HG02642 (cell line): ENCODE results near the gene BRIP1.

Source experiments
- ATAC-seq: cut with Tn5 transposase; IDR thresholded peaks from one replicate; pipeline ENCODE4 v1.9.1; 2021; ENCODE audit warnings: mild to moderate bottlenecking; ENCODE audit not compliant: unreplicated experiment, poor library complexity

Gene BRIP1

DNA sequence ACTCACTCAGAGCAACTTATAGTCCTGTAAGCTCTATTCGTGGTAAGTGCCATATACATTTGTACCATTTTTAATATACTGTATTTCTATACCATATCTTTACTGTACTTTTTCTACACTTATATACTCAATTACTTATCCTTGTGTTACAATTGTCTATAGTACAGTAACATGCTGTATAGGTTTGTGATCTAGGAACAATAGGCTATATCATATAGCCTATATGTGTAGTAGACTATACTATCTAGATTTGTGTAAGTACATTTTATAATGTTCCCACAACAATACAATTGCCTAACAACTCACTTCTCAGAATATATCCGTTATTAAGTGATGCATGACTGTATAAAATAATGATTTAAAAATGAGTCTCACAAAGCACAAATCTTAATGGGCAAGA, 149.0 kb downstream of the BRIP1 start:
- ATAC-seq: no peak

DNA sequence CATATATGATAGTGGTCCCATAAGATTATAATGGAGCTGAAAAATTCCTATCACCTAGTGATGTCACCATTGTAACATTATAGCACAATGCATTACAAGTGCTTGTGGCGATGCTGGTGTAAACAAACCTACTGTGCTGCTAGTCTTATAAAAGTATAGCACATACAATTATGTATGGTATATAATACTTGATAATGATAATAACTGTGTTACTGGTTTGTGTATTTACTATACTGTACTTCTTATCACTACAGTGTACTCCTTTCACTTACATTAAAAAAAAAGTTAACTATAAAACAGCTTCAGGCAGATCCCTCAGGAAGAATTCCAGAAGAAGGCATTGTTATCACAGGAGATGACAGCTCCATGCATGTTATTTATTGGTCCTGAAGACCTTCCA, 150.3 kb downstream of the BRIP1 start:
- no peak for ATAC-seq

DNA sequence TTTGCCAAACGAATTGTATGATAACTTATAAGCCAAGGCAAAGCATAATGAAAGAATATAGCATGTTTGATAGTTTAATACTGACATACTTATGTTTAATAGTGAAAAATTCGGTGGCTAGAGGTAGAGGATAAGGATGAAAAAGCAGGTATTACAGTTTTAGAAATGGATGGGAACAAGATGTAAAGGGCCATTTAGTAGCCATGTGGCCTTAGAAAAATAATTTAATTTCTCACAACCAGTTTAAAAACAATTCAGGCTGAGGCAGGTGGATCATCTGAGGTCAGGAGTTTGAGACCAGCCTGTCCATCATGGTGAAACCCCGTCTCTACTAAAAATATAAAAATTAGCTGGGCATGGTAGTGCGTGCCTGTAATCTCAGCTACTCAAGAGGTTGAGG, 152.8 kb downstream of the BRIP1 start:
- no peak for ATAC-seq

DNA sequence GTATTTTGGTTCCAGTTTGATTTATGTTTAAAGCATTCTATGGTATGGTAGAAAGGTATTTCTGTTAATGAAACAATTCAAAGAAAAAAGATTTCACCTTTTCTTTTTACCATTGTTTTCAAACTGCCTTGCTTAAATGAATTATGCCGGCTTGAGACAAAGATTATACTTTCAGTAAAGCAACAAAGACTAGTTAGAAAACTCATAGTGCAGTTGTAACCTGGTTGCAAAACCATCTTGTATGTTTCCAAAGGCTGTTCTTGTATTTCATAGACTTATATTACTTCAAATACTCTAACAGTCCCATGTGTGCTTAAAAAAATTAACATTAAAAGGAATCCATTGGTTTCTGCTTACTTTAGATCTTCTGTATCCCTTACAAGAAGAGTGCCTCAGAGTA, 153.8 kb downstream of the BRIP1 start:
- ATAC-seq: no peak

DNA sequence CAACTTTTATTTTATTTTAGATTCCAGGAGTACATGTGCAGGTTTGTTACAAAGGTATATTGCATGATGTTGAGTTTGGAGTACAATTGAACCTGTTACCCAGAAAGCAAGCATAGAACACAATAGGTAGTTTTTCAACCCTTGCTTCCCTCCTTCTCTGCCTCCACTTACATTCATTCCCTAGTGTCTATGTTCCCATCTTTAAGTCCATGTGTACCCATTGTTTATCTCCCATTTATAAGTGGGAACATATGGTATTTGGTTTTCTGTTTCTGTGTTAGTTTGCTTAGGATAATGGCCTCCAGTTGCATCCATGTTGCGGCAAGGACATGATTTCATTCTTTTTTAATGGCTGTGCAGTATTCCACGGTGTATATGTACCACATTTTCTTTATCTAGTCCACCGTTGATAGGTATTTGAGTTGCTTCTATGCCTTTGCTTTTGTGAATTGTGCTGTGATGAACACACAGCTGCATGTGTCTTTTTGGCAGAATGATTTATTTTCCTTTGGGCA, 158.3 kb downstream of the BRIP1 start:
- no peak for ATAC-seq

DNA sequence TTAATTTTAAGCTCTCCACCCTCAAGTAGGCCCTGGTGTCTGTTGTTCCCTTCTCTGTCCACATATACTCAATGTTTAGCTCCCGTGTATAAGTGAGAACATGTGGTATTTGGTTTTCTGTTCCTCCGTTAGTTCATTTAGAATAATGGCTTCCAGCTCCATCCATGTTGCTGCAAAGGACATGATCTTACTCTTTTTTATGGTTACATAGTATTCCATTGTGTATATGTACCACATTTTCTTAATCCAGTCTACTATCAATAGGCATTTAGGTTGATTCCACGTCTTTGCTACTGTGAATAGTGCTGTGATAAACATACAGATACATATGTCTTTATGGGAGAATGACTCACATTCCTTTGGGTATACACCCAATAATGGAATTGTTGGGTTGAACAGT, 160.9 kb downstream of the BRIP1 start:
- no peak for ATAC-seq

DNA sequence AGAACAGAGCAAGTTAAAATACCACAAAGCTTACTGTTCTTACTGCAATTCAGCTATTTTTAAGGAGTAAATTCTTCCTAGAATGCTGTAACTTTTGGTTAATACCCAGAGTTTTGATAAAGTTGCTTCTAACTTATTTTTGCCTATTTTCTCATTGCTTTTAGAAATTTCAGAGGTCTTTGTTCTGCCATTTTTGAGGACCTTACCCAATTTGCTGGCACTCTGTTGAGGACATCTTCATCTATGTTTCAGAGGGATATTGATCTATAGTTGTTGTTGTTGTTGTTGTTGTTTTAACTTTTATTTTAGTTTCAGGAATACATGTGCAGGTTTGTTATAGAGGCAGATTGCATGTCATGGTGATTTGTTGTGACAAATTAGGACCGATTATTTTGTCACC, 161.3 kb downstream of the BRIP1 start:
- no peak for ATAC-seq

DNA sequence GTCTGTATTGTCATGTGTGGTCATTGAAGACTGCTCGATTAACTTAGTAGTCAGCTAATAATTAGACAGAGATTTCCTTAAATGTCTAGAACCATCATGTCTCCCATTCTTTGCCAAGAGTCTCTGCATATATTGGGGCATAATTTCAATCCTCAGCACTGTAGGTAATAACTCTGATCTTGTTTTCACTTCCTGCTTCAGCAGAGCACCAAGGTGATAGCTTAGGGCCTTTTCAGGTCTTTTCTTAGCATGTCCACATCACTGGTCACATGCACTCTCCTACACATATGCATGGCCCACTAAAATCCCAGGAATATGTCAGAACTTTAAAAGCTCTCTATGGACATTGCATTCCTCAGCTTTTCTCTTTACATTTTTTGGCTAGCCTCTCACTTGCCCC, 162.0 kb downstream of the BRIP1 start:
- no peak for ATAC-seq

DNA sequence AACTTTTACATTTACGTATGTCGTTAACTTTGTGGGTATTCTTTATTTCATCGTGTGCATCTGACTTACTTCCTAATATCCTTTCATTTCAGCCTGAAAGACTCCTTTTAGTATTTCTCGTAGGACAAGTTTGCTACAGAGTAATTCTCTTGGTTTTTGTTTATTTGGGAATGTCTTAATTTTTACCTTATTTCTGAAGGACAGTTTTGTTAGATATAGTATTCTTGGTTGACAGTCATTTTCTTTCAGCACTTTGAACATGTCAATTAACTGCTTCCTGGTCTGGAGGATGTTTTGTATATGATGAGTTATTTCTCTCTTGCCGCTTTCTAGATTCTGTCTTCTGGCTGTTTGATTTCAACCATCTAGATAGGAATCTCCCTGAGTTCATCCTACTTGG, 163.1 kb downstream of the BRIP1 start:
- ATAC-seq: no peak

DNA sequence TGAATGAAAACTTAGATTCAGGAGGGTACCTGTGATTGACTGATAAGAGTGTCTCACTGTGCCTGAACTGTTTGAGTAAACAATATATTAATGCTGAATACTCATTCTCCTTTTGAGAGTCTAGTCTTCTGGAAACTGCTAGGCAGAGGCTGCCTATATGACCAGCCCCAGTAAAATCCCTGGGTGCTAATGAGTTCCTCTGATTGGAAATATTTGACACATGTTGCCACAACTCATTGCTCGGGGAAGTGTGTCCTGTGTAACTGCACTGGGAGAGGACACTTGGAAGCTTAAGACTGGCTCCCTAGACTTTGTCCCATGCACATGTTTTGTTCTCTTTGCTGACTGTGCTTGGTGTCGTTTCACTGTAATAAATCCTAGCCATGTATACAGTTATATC, 163.6 kb downstream of the BRIP1 start:
- ATAC-seq: no peak

DNA sequence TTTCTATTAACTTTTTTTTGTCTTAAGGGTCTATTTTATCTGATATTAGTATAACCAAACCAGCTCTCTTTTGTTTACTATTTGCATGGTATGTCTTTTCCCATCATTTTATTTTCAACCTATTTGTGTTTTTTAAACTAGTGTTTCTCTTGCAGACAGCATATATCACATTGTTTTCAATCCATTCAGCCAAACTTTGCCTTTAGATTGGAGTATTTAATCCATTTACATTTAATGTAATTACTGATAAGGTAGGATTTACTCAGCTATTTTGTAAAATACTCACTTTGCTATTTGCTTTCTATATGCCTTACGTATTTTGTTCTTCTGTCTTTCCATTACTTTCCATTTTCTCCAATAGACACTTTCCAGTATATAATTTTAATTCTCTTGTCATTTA, 164.3 kb downstream of the BRIP1 start:
- ATAC-seq: no peak

DNA sequence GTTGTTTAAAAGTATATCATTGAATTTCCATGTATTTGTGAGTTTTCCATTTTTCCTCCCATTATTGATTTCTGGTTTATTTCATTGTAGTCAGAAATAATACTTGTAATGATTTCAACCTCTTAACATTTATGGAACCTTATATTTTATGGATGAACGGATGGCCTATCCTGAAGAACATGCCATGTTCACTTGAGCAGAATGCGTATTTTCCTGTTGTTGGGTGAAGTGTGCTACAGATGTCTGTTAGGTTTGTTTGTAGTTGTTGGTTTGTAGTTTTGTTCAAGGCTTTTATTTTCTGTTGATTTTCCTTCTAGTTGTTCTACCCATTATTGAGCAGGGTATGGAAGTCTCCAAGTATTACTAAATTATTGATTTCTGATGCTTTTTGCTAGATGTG, 165.1 kb downstream of the BRIP1 start:
- ATAC-seq: no peak

DNA sequence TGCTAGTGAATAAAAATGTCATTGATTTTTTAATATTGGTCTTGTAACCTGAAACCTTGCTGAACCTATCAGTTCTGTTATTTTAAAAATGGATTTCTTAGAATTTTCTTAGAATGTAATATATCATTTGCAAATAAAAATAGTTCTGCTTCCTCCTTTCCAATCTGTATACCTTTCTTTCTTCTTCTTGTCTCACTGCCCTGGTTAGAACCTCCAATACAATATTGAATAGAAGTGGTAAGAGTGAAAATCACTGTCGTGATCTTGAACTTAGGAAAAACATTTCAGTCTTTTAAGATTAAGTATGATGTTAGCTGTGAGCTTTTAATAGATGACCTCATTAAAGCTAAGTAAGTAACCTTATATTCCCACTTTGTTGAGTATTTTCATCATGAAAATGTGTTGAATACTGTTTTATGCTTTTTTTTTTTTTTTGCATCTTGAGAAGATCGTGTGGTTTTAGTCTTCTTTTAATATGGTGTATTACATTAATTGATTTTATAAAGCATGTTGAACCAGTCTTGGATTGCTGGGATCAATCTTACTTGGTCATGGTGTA, 167.5 kb downstream of the BRIP1 start:
- no peak for ATAC-seq

DNA sequence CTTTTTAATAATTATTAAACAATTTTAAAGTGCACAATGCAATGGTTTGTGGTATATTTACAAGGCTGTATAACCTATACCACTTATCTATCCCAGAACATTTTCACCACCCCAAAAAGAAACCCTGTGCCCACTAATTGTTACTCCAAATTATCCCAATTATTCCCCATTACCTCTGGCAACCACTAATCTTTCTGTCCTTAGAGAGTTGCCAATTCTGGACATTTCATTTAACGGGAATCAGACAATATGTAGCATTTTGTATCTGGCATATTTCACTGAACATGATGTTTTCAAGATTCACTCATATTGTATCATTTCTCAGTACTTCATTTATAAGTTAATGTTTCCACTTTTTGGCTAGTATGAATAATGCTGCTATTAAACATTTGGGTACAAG, 169.2 kb downstream of the BRIP1 start:
- no peak for ATAC-seq

DNA sequence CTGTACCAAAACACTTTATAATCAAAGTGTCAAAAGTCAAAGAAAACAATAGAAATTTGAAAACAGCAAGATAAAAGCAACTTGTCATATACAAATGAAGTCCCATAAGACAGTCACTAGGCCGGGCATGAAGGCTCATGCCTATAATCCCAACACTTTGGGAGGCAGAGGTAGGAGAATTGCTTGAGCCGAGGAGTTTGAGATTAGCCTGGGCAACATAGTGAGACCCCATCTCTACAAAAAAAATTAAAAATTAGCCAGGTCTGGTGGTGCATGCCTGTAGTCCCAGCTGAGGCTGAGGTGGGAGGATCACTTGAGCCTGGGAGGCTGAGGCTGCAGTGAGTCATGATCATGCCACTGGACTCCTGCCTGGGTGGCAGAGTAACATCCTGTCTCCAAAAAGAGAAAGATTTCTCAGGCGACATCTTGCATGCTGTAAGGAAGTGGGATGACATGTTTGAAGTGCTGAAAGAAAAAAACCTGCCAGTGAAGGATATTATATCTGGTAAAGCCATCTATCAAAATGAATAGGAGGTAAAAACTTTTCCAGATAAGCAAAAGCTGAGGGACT, 173.6 kb downstream of the BRIP1 start:
- ATAC-seq: no peak

DNA sequence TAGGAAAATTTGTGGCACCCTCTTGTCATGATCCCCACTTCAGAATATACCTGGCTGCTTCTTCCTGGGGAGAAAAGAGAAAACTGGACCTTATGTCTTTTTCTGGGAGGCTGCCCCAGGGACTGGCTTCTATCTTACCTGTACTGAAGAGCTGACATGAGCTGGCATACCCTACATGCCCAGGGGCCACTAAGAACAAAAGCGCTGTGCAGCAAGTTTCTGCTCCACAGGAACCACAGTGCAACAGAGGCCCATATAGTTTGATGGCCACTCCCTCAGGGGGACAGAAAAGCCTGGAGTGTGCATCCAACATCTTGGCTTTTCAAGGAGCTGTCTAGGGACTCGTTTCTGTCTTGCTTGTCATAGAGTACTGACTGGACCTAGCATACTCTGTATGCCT, 175.6 kb downstream of the BRIP1 start:
- ATAC-seq: no peak

DNA sequence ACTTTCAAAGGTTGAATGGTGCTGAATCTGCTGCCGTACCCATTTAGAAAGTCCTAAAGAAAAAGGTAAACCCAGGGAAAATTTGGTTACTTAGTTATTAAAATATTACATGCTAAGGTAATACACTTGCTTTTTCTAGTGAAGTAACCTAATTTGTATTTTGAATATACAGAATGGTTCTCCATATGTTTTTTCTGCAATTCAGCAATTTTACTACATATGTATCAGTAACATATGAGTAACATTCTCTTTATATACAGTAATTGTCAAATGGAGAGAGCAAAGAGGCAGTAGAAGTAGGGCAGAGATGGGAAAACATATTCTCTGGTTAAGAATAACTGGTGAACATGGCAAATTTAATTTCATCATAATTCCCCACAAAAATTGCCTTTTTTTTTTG, 177.2 kb downstream of the BRIP1 start:
- no peak for ATAC-seq

DNA sequence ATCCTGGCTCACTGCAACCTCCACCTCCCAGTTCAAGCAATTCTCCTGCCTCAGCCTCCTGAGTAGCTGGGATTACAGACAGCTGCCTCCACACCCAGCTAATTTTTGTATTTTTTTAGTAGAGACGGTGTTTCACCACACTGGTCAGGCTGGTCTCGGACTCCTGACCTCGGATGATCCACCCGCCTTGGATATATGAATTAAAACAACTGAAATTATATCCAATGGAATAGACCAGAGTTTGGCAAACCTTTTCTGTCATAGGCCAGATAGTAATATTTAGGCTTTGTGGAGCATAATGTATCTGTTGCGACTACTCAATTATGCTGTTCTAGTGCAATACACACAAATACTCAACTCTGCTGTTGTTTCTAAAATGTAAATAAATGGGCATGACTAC, 178.5 kb downstream of the BRIP1 start:
- no peak for ATAC-seq

DNA sequence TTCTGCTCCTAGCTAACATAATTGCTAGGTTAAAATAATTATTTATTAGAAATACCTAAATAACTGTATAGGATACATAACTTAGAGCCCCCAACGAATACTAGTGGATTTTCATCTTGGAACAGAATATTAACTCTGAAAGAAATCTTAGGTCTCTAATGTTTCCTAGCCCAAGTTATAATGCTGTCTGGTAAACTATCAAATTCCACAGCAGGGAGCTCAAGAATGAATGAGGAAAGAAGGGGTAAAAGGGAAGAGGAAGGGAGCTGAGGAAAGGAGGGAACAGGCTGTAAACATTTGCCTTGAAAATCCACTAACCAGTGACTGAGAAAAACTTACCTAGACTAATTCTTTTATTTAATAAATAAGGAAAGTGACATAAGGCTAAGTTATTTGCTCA, 179.2 kb downstream of the BRIP1 start:
- no peak for ATAC-seq

DNA sequence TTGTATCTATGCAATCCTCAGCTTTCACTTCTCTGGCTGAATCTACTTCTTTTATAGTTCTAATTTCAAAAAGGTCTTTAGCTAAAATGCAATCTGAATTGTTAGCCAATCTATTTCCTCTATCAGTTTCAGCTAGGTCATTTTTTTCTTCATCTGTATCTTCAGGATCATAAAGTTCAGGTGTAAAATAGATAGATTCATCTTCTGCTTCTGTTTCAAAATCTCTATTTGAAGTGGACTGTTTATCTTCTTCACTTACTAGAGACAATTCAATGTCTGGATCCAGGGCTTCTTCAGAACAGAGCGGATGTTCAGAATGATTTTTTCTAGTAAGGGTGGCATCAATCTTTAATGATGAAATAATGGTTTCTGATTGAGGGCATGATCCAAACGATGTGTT, 179.9 kb downstream of the BRIP1 start:
- ATAC-seq: no peak

DNA sequence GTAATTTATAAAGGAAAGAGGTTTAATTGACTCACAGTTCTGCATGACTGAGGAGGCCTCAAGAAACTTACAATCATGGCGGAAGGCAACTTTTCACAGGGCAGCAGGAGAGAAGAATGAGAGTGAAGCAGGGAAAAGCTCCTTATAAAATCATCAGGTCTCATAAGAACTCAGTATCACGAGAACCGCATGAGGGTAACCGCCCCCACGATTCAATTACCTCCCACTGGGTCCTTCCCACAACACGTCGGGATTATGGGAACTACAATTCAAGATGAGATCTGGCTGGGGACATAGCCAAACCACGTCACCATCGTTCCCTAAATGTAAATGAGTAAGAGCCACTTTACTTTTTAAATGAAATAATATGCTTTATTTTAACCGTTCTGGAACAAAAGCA, 182.4 kb downstream of the BRIP1 start:
- ATAC-seq: no peak

DNA sequence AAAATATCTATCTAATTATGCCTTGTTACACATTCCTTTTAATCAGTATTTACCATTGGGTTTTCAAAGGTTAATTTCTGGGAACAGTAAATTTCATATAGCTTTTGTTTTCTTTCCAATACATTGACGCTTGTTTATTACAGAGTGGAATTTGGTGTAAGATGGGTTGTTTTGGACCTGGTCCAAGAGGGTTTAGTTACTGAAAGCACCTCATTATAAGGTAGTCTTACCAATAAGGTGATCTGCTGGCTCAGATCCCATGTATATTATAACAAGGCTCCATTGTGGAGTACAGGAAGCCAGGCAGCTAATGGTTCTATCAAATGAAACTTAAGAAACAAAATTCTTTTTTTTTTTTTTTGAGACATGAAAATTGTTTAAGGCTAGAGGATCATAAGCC, 185.0 kb downstream of the BRIP1 start:
- ATAC-seq: no peak
